Gastroesophageal sphincter (tissue), 4 donors: Measurements from ENCODE around the gene BAK1. TPM values are rescaled to one million over a fixed set of nuclear protein-coding genes. Genes with fewer than 3 reads are reported as not detected.
"Not testable (repeated sequence)": the region's sequence is repeated elsewhere in the genome, so short reads cannot be mapped to it uniquely, and the experiment has no call there.

ENCODE experiments used
- ATAC-seq: fragments of 150-250 bp; one replicate; pipeline ENCODE4 v1.9.1; 2016; ENCODE audit warnings: mild to moderate bottlenecking, moderate library complexity
- H3K27ac ChIP-seq, 4 donors: fragments of 200-600 bp; sonication (generic) in 3 of 4; 1 replicate in 3 of 4; 2 replicates in 1 of 4; pipeline ENCODE4 v1.5.1; 2016 to 2019
- H3K27me3 ChIP-seq: fragments of 200-600 bp; sonication (generic); one replicate; pipeline ENCODE4 v1.5.1; 2019
- H3K36me3 ChIP-seq, 2 donors: fragments of 200-600 bp; sonication (generic); one replicate each; pipeline ENCODE4 v1.5.1; 2019; ENCODE audit warnings: control low read depth in 1 of 2
- H3K4me1 ChIP-seq, 3 donors: fragments of 200-600 bp; sonication (generic); 1 replicate in 2 of 3; 2 replicates in 1 of 3; pipeline ENCODE4 v1.5.1; 2016 to 2019; ENCODE audit warnings: control low read depth in 2 of 3
- H3K4me3 ChIP-seq, 2 donors: fragments of 200-600 bp; sonication (generic); one replicate each; pipeline ENCODE4 v1.5.1; 2019; ENCODE audit warnings: mild to moderate bottlenecking in 1 of 2, moderate library complexity in 1 of 2
- H3K9me3 ChIP-seq, 3 donors: fragments of 200-600 bp; sonication (generic); one replicate each; pipeline ENCODE4 v1.5.1; 2017 to 2019; ENCODE audit warnings: control low read depth in 2 of 3
- EP300 ChIP-seq: sonication (generic); formaldehyde crosslinking; IDR thresholded peaks from one replicate; pipeline ENCODE4 v1.6.1; 2017; ENCODE audit warnings: antibody characterized with exemption, mild to moderate bottlenecking
- POLR2A ChIP-seq, 2 donors: fragments of 450-650 bp; IDR thresholded peaks; one replicate each; pipeline ENCODE4 v1.6.1; 2017; ENCODE audit warnings: antibody characterized with exemption in 2 of 2, mild to moderate bottlenecking in 2 of 2, moderate library complexity in 1 of 2
- POLR2AphosphoS5 ChIP-seq: sonication (generic); formaldehyde crosslinking; IDR thresholded peaks from one replicate; pipeline ENCODE4 v1.6.1; 2017; ENCODE audit warnings: antibody characterized with exemption
- WGBS, 2 donors: methylation state at CpG; one replicate each; pipeline ENCODE4 v1.1.5; 2018; ENCODE audit warnings: low coverage in 1 of 2; 5-methylcytosine and 5-hydroxymethylcytosine counted together
- total RNA-seq, 4 donors: library from RNA; depleted of rRNA; stranded (reverse); fragments of >200 nt; gene quantifications; one replicate each; pipeline ENCODE4 v1.1.0, GENCODE V29; 2016
- TF ChIP-seq, protein P1 (sequence below), 4 experiments: fragments of 200-600 bp in 2 of 4; fragments of 450-650 bp in 2 of 4; sonication (generic) in 1 of 4; IDR thresholded peaks; one replicate each; pipeline ENCODE4 v1.5.1; 2017 to 2019; ENCODE audit warnings: antibody characterized with exemption in 4 of 4, mild to moderate bottlenecking in 2 of 4, moderate library complexity in 2 of 4

BAK1 gene
- total RNA-seq, 4 donors from 2014 or later: 7.3 to 14.3 (median 11.0) TPM

DNA sequence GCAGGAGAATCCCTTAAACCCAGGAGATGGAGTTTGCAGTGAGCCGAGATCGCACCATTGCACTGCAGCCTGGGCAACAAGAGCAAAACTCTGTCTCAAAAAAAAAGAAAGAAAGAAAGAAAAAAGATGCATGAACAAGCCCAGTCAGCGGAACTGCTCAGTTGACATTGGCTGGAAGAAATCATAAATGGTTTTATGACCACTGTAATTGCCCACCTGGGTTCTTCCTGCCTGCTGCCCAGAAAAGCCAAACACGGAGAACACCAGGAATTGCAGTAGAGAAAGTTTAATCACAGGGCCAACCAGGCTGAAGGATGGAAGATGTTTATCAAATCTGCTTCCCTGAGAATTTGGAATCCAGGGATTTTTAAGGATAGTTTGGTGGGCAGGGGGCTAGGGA, 22.7 kb downstream of the BAK1 start:
- H3K4me3 ChIP-seq: no peak overlapping the region
- H3K9me3 ChIP-seq: no peaks in the 10 kb centered on the region
- no peaks in the 10 kb centered on the region for H3K4me1 ChIP-seq
- WGBS, 2 donors: 84 to 86% methylated on average over 3 to 4 of the region's 4 CpGs
- no peaks in the 10 kb centered on the region for H3K27me3 ChIP-seq
- TF ChIP-seq, protein P1, sequence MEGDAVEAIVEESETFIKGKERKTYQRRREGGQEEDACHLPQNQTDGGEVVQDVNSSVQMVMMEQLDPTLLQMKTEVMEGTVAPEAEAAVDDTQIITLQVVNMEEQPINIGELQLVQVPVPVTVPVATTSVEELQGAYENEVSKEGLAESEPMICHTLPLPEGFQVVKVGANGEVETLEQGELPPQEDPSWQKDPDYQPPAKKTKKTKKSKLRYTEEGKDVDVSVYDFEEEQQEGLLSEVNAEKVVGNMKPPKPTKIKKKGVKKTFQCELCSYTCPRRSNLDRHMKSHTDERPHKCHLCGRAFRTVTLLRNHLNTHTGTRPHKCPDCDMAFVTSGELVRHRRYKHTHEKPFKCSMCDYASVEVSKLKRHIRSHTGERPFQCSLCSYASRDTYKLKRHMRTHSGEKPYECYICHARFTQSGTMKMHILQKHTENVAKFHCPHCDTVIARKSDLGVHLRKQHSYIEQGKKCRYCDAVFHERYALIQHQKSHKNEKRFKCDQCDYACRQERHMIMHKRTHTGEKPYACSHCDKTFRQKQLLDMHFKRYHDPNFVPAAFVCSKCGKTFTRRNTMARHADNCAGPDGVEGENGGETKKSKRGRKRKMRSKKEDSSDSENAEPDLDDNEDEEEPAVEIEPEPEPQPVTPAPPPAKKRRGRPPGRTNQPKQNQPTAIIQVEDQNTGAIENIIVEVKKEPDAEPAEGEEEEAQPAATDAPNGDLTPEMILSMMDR (IDR thresholded peaks at IDR 0.05): no peak
- no peak for TF ChIP-seq POLR2AphosphoS5
- no peak for TF ChIP-seq POLR2A (IDR thresholded peaks at IDR 0.05)
- no peak for TF ChIP-seq EP300
- ATAC-seq: no peak
- H3K36me3 ChIP-seq: no peaks in the 10 kb centered on the region
- no peak overlapping the region for H3K27ac ChIP-seq

DNA sequence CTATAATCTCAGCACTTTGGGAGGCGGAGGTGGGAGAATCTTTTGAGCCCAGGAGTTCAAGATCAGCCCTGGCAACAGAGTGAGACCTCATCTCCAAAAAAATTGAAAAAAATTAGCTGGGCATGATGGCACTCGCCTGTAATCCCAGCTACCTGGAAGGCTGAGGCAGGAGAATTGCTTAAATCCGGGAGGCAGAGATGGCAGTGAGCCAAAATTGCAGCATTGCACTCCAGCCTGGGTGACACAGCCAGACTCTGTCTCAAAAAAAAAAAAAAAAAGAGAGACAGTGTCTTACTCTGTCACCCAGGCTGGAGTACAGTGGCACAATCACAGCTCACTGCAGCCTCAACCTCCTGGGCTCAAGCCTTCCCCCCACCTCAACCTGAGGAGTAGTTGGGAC, 27.2 kb downstream of the BAK1 start:
- WGBS, 2 donors: 38 to 63% methylated on average over 2 to 3 of the region's 3 CpGs

DNA sequence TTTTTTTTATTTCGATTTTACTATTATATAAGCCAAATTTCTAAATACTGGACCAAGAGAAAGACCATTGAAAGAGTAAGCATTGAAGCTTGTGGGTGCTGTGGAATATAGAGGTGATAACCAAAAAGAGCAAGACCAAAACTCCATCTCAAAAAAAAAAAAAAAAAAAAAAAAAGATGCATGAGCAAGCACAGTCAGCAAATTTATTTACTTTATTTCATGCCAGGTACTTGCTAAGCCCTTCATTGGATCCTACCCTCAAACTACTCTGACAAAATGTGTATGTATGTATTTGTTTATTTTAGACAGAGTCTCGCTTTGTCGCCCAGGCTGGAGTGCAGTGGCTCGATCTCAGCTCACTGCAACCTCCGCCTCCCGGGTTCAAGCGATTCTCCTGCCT, 27.8 kb downstream of the BAK1 start:
- no peak for ATAC-seq
- no peaks in the 10 kb centered on the region for H3K4me1 ChIP-seq

More for the DNA sequence above, 27.2 kb downstream of the BAK1 start:
- H3K4me1 ChIP-seq, ATAC-seq, H3K9me3 ChIP-seq, H3K27me3 ChIP-seq, H3K4me3 ChIP-seq, H3K36me3 ChIP-seq, H3K27ac ChIP-seq: not testable (repeated sequence)

DNA sequence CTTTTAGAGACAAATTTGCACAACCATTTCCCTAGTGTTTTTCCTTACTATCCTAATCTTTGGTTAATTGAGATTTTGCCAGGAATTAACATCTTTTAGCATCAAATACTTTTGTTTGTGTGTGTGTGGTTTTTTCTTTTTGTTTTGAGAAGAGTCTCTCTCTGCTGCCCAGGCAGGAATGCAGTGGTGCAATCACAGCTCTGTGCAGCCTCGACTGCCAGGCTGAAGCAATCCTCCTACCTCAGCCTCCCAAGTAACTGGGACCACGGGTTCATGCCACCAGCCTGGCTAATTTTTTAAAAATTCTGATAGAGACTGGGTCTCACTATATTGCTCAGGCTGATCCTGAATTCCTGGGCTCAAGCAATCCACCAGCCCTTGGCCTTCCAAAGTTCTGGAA, 28.5 kb downstream of the BAK1 start:
- no peak overlapping the region for H3K27ac ChIP-seq
- H3K27me3 ChIP-seq: peaks cover 6% of the 10 kb centered on the region
- 50 to 71% methylated on average over 1 to 2 of the region's 2 CpGs for WGBS, 2 donors
- no peaks in the 10 kb centered on the region for H3K9me3 ChIP-seq
- TF ChIP-seq POLR2AphosphoS5 (no peak), EP300 (no peak), POLR2A (IDR thresholded peaks at IDR 0.05) (no peak)
- TF ChIP-seq, protein P1 (IDR thresholded peaks at IDR 0.05): no peak
- no peak overlapping the region for H3K4me3 ChIP-seq
- no peak for ATAC-seq
- H3K4me1 ChIP-seq: no peaks in the 10 kb centered on the region
- H3K36me3 ChIP-seq: no peaks in the 10 kb centered on the region

More for the DNA sequence above, 27.8 kb downstream of the BAK1 start:
- Histone ChIP-seq H3K9me3 (no peaks in the 10 kb centered on the region), H3K27me3 (peaks cover 6% of the 10 kb centered on the region), H3K4me3 (no peak overlapping the region), H3K27ac (no peak overlapping the region), H3K36me3 (no peaks in the 10 kb centered on the region)
- no peak for TF ChIP-seq POLR2A (IDR thresholded peaks at IDR 0.05)
- TF ChIP-seq POLR2AphosphoS5: no peak
- TF ChIP-seq, protein P1 (IDR thresholded peaks at IDR 0.05): no peak
- TF ChIP-seq EP300: no peak
- WGBS, 2 donors: 83 to 93% methylated on average over 6 to 7 of the region's 7 CpGs

DNA sequence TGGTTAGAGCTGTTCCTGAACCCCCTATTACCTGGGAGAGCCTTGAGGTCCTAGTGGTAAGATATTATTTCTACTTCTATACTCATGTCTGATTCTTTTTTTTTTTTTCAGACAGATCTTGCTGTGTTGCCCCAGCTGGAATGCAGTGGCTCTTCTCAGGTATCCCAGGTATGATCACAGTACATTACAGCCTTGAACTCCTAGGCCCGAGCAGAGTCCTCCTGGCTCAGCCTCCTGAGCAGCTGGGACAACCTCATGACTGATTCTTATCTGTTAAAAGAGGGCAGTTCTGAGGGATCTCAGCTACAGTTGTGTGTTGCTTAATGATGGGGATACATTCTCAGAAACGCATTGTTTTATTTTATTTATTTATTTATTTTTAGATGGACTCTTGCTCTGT, 30.2 kb downstream of the BAK1 start:
- ATAC-seq: no peak
- Histone ChIP-seq H3K4me1 (no peaks in the 10 kb centered on the region), H3K27ac (no peak overlapping the region), H3K36me3 (no peaks in the 10 kb centered on the region), H3K4me3 (no peak overlapping the region), H3K27me3 (peaks cover 6% of the 10 kb centered on the region), H3K9me3 (no peaks in the 10 kb centered on the region)
- 86 to 95% methylated on average over 1 to 2 of the region's 2 CpGs for WGBS, 2 donors
- no peak for TF ChIP-seq POLR2AphosphoS5
- TF ChIP-seq, protein P1 (IDR thresholded peaks at IDR 0.05): no peak
- TF ChIP-seq EP300: no peak
